Stimulated activated CD4-positive, alpha-beta T cell treated with anti-CD3 and anti-CD28 coated beads, Interleukin-2, amount 100 ng/mL, for 48 hours (primary cell): Measurements from ENCODE around the gene PHF11.
A peak's percentile ranks its signal among the peaks of the same experiment; 100 is the strongest.

Experiments
- DNase-seq, 2 donors: peaks; one replicate each; pipeline ENCODE4 v3.0.0-alpha.2; 2020

PHF11 gene

DNA sequence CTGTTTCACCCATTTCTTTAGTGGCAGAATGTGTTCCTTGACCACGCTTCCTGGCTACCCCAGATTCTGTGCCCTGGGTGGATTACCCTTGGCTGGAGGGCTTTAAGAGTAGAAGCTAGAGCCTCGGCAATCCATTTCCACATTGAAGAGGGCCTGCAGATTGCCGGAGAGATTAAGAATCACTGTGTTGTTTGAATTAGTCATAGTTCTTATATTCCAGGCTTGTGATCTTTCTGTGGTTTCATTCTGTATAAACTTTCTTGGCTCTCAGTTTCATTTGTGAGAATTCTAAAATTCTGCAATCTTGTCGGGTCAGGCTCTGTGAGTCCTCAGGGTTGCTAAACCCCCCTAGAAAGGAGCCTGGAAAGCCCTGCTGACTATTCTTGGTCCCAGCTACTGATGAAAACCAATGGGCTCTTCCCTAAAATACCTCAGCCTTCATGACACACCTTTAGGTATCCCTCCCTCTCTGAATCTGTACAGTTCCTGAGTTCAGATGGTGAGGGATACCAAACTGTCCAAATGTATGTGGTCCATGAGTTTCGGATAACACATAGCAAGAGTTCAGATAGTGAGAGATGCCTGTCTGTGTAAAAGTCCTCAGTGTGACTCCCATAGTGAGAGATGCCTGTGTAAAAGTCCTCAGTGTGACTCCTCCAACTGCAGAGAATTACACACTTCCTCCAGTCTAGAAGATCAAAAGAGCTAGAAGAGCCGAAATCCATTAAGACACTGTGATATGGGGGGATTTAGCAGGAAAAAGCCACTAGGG, 4.3 kb downstream of the PHF11 start:
- peak in 1 of 2 donors; percentile 5 for DNase-seq

DNA sequence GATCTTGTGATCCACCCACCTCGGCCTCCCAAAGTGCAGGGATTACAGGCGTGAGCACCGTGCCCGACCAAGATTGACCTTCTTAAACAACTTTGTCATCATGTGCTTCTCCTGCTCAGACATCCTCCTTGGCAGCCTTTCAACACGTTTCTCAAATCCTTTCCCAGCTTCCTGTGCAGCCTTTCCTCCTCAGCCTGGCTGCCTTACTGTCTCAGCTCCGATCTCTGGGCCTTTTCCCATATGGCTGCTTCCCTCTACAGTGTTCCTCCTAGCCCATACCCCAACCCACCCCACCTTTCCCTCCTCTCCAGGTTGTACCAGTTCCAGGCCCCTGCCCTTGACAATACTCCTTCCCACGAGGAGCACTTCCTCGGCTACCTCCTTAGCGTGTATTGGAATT, 7.2 kb downstream of the PHF11 start:
- no peak for DNase-seq

DNA sequence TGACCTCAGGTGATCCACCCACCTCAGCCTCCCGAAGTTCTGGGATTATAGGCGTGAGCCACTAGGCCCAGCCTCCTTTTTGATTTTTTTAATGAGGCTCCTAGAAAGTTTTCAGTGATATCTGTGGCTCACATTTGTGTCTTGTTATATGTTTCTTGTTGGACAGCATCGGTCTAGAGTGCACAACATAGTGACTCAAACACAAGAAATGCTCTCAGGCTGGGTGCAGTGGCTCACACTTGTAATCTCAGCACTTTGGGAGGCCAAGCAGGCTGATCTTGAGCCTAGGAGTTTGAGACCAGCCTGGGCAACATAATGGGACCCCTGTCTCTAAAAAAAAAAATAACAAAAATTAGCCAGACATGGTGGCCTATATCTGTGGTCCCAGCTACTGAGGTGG, 8.2 kb downstream of the PHF11 start:
- DNase-seq = no peak

- no peak for DNase-seq
These were observed 16.8 kb downstream of the PHF11 start for GRCh38 chr13:49512578-49512977.

DNA sequence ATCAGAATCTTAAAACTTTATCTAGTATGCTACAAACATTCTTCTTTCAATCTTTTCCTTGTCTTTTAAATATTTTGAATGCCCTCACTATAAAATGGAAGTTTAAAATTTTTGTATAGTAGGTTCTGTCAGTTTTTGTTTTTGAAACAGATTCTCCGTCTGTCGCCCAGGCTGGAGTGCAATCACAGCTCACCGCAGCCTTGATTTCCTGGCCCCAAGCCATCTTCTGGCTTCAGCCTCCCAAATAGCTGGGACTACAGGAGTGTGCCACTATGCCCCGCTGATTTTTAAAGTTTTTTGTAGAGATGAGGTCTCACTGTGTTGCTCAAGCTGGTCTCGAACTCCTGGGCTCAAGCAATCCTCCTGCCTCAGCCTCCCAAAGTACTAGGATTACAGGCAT, 20.7 kb downstream of the PHF11 start:
- no peak for DNase-seq

GRCh38 chr13:49517461-49517860, 21.7 kb downstream of the PHF11 start:
- no peak for DNase-seq

- DNase-seq = no peak
These were observed 25.5 kb downstream of the PHF11 start for GRCh38 chr13:49521224-49521623.

DNA sequence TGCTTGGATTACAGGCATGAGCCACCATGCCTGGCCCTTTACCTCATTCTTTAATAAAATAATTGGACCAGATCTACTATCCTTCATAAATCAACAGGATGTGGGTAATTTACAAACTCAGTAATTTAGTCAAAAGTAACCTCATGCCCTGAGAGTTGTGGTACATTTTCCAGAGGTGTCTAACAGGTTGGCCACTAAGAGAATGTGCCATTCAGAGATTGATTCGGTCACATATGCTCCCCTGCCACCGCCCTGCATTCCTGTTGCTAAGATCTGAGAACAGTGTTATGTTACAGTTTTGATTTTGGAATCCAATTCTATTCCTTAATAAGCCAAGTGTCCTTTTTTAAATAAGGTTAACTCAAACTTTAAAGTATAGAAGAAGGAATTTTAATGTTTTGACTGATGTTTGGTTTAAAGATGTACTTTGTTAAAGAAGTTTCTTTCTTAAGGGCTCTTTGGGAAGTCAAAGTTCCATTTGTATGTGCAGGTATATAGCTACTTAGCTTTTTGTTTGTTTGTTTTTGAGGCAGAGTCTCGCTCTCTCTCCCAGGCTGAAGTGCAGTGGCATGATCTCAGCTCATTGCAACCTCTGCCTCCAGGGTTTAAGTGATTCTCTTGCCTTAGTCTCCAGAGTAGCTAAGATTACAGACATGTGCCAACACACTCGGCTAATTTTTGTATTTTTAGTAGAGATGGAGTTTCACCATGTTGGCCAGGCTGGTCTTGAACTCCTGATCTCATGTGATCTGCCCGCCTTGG, 29.2 kb downstream of the PHF11 start:
- no peak for DNase-seq

GRCh38 chr13:49527123-49527522, 31.4 kb downstream of the PHF11 start:
- no peak for DNase-seq

- no peak for DNase-seq
These were observed 32.4 kb downstream of the PHF11 start for GRCh38 chr13:49528161-49528560.

DNA sequence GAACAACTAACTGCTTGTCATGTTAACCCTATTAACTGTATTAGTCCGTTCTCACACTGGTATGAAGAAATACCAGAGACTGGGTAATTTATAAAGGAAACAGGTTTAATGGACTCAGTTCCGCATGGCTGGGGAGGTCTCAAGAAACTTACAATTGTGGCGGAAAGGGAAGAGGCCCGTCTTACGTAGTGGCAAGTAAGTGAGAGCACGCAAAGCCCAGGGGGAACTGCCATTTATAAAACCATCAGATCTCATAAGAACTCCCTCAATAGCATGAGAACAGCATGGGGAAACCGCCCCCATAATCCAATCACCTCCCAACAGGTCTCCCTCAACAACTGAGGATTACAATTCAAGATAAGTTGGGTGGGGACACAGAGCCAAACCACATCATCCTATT, 34.7 kb downstream of the PHF11 start:
- no peak for DNase-seq

- no peak for DNase-seq
These were observed 36.8 kb downstream of the PHF11 start for GRCh38 chr13:49532593-49532992.

GRCh38 chr13:49533011-49533410, 37.3 kb downstream of the PHF11 start:
- no peak for DNase-seq

- no peak for DNase-seq
These were observed 38.0 kb downstream of the PHF11 start for GRCh38 chr13:49533591-49534269.

GRCh38 chr13:49536144-49536873, 40.6 kb downstream of the PHF11 start:
- DNase-seq = no peak

DNA sequence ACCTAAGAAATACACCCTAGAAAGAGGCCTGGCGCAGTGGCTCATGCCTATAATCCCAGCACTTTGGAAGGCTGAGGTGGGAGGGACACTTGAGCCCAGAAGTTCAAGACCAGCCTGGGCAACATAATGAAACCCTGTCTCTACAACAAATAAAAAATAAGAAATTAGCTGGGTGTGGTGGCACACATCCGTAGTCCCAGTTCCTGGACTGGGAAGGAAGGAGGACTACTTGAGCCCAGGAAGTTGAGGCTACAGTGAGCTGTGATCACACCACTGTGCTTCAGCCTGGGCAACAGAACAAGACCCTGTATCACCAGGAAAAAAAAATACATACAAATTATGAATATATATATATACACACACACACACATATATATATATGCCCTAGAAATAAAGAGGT, 42.7 kb downstream of the PHF11 start:
- DNase-seq = no peak

DNA sequence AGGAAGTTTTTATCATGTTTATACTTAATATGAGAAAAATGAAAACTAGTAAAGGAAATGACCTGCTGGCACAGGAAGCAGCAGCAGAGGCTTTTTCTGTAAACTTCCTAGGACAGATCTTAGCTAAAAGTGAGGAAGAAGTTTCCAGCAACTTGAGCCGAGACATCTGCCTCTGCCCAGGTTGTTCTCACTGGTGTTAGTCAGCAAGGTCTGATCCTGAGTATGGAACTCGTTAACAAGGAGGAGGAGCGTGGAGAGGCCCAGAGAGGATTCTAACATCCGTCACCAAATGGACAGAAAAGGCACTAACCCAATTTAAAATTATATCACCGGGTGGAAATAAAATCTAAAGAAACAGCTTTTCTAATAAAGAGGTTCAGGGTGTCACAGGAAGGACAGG, 43.6 kb downstream of the PHF11 start:
- no peak for DNase-seq

- no peak for DNase-seq
These were observed 44.0 kb downstream of the PHF11 start for GRCh38 chr13:49539746-49540145.

DNA sequence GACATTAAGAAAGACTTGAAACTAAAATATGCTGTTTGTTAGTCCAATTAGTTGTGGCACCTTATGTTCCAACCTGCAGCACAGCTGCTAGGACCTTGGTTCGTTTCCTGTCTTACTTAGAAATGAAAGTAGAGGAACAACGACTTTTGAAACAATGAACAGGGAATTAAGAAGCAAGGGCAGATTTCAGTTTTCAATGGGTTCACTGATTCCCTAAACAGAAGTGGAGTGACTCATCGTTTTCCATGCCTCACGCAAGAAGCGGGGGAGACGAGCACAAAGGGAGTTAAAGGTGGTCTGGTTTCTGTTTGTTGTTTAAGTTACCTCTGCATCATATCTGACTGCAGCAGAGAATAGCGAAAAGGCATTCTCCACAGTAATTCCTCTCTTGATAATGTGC, 44.8 kb downstream of the PHF11 start:
- DNase-seq = no peak

DNA sequence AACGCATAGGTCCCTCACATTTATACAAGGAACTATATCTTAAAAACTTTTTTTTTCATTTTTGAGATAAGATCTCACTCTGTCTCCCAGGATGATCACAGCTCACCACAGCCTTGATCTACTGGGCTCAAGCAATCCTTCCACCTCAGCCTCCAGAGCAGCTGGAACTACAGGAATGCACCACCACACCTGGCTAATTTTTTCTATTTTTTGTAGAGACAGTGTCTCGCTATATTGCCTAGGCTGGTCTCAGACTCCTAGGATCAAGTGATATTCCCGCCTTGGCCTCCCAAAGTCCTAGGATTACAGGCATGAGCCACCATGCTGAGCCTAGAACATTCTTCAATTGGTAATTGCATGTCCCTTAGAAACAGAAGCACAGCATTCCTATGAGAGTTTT, 47.9 kb downstream of the PHF11 start:
- DNase-seq = no peak

DNA sequence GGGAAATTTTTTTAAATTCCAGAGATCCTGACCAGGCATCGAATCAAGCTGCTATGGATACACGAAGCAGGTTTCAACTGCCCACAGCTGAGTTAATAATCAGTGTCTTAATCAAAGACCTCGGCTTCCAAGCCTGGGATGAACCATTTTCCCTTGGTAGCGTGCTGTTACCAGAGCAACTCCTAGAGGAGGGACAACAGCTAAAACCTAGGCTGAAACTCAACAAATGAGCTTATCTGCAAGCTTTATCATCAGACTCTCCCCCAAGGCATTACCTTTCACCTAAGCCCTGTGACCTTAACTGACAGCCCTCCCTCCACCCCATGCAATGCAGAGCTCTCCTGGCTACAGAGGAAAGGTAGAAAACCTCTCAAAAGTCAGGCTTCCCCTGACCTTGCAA, 49.9 kb downstream of the PHF11 start:
- no peak for DNase-seq

GRCh38 chr13:49546561-49546960, 50.8 kb downstream of the PHF11 start:
- no peak for DNase-seq

GRCh38 chr13:49549289-49549688, 53.5 kb downstream of the PHF11 start:
- no peak for DNase-seq
